ENCODE results near the gene ERCC2.

Gene ERCC2

GRCh38 chr19:45350477-45351058, 19.8 kb downstream of the ERCC2 start:
- no peak for DNase-seq (ENCODE audit: insufficient read length, low spot score)
- TF ChIP-seq POLR2A (IDR thresholded peaks at IDR 0.05; ENCODE audit: low read depth, low read length): no peak
- no peak for TF ChIP-seq PAX5 (IDR thresholded peaks at IDR 0.05; ENCODE audit: insufficient read depth, low read length, severe bottlenecking)
- TF ChIP-seq TAF1 (IDR thresholded peaks at IDR 0.05; ENCODE audit: low read depth, low read length): no peak
- TF ChIP-seq POLR2AphosphoS5 (IDR thresholded peaks at IDR 0.05; ENCODE audit: low read depth, low read length): no peak
- no peak for TF ChIP-seq POU2F2 (IDR thresholded peaks at IDR 0.05; ENCODE audit: low read depth, low read length)
- no peak for TF ChIP-seq SPI1 (IDR thresholded peaks at IDR 0.05; ENCODE audit: low read depth, low read length)
- FAIRE-seq: no peak

GRCh38 chr19:45349430-45349941, 20.9 kb downstream of the ERCC2 start:
- no peak for DNase-seq (ENCODE audit: insufficient read length, low spot score)
- FAIRE-seq: no peak
- TF ChIP-seq PAX5 (IDR thresholded peaks at IDR 0.05; ENCODE audit: insufficient read depth, low read length, severe bottlenecking) (no peak), SPI1 (IDR thresholded peaks at IDR 0.05; ENCODE audit: low read depth, low read length) (no peak), POLR2A (IDR thresholded peaks at IDR 0.05; ENCODE audit: low read depth, low read length) (no peak)

DNA sequence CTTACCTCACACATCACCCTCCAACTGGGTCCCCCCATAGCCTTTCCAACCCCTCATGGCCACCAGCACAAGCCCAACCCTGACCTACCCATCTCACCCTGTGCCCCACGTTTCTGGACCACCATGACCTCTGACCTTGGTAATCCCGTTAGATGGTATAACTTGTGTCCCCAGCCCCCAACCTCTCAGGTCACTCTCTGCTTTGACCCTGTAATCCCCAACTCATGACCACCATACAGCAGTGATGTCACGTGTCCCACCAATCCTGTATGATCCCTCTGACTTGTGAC, 21.3 kb downstream of the ERCC2 start:
- FAIRE-seq (no peak), DNase-seq (ENCODE audit: insufficient read length, low spot score) (no peak)
- TF ChIP-seq POLR2AphosphoS5 (IDR thresholded peaks at IDR 0.05; ENCODE audit: low read depth, low read length) (no peak), POLR2A (IDR thresholded peaks at IDR 0.05; ENCODE audit: low read depth, low read length) (no peak), SPI1 (IDR thresholded peaks at IDR 0.05; ENCODE audit: low read depth, low read length) (no peak), PAX5 (IDR thresholded peaks at IDR 0.05; ENCODE audit: insufficient read depth, low read length, severe bottlenecking) (no peak), TAF1 (IDR thresholded peaks at IDR 0.05; ENCODE audit: low read depth, low read length) (no peak), POU2F2 (IDR thresholded peaks at IDR 0.05; ENCODE audit: low read depth, low read length) (no peak)

GRCh38 chr19:45348367-45349125, 21.8 kb downstream of the ERCC2 start:
- TF ChIP-seq POU2F2 (IDR thresholded peaks at IDR 0.05; ENCODE audit: low read depth, low read length): no peak
- no peak for TF ChIP-seq SPI1 (IDR thresholded peaks at IDR 0.05; ENCODE audit: low read depth, low read length)
- TF ChIP-seq TAF1 (IDR thresholded peaks at IDR 0.05; ENCODE audit: low read depth, low read length): no peak
- no peak for TF ChIP-seq POLR2AphosphoS5 (IDR thresholded peaks at IDR 0.05; ENCODE audit: low read depth, low read length)
- no peak for TF ChIP-seq POLR2A (IDR thresholded peaks at IDR 0.05; ENCODE audit: low read depth, low read length)
- no peak for TF ChIP-seq PAX5 (IDR thresholded peaks at IDR 0.05; ENCODE audit: insufficient read depth, low read length, severe bottlenecking)
- FAIRE-seq: no peak
- DNase-seq (ENCODE audit: insufficient read length, low spot score): no peak

DNA sequence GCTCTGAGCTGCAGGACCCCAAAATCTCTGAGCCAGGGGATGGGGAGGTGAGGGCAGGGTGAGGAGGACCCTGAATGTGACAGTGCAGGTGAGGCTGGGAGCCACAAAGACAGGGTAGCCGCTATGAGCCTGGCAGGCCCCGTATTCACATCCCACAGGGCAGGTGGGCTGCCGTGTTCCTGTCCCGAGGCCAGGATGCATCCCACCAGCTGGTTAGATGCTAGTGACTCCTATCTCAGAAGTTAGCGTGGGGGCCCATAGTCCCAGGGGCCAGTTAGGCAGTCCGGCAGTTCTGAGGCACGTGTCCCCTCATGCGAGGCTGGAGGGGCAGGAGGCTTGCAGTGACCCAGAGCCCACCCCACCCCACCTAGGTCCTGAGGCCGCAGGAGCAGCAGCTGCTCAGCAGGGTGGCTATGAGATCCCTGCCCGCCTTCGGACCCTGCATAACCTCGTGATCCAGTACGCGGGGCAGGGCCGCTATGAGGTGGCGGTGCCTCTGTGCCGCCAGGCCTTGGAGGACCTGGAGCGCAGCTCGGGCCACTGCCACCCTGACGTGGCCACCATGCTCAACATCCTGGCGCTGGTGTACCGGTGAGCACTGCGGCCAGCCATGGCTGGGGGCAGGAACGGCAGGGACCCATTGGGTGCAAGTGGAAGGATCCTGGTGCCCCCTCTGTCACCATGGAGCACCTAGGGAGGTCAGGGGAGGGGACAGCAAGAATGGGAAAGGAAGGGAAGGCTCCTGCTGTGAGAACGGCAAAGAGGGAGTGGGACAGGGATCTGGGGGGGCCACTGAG, 22.6 kb downstream of the ERCC2 start:
- DNase-seq (ENCODE audit: insufficient read length, low spot score) (no peak), FAIRE-seq (no peak)
- no peak for TF ChIP-seq TAF1 (IDR thresholded peaks at IDR 0.05; ENCODE audit: low read depth, low read length)
- no peak for TF ChIP-seq SPI1 (IDR thresholded peaks at IDR 0.05; ENCODE audit: low read depth, low read length)
- no peak for TF ChIP-seq POLR2AphosphoS5 (IDR thresholded peaks at IDR 0.05; ENCODE audit: low read depth, low read length)
- TF ChIP-seq POU2F2 (IDR thresholded peaks at IDR 0.05; ENCODE audit: low read depth, low read length): no peak
- TF ChIP-seq PAX5 (IDR thresholded peaks at IDR 0.05; ENCODE audit: insufficient read depth, low read length, severe bottlenecking): no peak
- no peak for TF ChIP-seq POLR2A (IDR thresholded peaks at IDR 0.05; ENCODE audit: low read depth, low read length)

- TF ChIP-seq POLR2A (IDR thresholded peaks at IDR 0.05; ENCODE audit: low read depth, low read length) (no peak), POLR2AphosphoS5 (IDR thresholded peaks at IDR 0.05; ENCODE audit: low read depth, low read length) (no peak), TAF1 (IDR thresholded peaks at IDR 0.05; ENCODE audit: low read depth, low read length) (no peak), SPI1 (IDR thresholded peaks at IDR 0.05; ENCODE audit: low read depth, low read length) (no peak), POU2F2 (IDR thresholded peaks at IDR 0.05; ENCODE audit: low read depth, low read length) (no peak)
Observed at GRCh38 chr19:45346449-45346848, 23.9 kb downstream of the ERCC2 start.

GRCh38 chr19:45345506-45345860, 24.9 kb downstream of the ERCC2 start:
- TF ChIP-seq SPI1 (IDR thresholded peaks at IDR 0.05; ENCODE audit: low read depth, low read length) (no peak), TAF1 (IDR thresholded peaks at IDR 0.05; ENCODE audit: low read depth, low read length) (no peak), POLR2A (IDR thresholded peaks at IDR 0.05; ENCODE audit: low read depth, low read length) (no peak), PAX5 (IDR thresholded peaks at IDR 0.05; ENCODE audit: insufficient read depth, low read length, severe bottlenecking) (no peak), POU2F2 (IDR thresholded peaks at IDR 0.05; ENCODE audit: low read depth, low read length) (no peak), POLR2AphosphoS5 (IDR thresholded peaks at IDR 0.05; ENCODE audit: low read depth, low read length) (no peak)
- FAIRE-seq (no peak), DNase-seq (ENCODE audit: insufficient read length, low spot score) (no peak)

More at GRCh38 chr19:45346449-45346848, 23.9 kb downstream of the ERCC2 start:
- FAIRE-seq (no peak), DNase-seq (ENCODE audit: insufficient read length, low spot score) (no peak)

DNA sequence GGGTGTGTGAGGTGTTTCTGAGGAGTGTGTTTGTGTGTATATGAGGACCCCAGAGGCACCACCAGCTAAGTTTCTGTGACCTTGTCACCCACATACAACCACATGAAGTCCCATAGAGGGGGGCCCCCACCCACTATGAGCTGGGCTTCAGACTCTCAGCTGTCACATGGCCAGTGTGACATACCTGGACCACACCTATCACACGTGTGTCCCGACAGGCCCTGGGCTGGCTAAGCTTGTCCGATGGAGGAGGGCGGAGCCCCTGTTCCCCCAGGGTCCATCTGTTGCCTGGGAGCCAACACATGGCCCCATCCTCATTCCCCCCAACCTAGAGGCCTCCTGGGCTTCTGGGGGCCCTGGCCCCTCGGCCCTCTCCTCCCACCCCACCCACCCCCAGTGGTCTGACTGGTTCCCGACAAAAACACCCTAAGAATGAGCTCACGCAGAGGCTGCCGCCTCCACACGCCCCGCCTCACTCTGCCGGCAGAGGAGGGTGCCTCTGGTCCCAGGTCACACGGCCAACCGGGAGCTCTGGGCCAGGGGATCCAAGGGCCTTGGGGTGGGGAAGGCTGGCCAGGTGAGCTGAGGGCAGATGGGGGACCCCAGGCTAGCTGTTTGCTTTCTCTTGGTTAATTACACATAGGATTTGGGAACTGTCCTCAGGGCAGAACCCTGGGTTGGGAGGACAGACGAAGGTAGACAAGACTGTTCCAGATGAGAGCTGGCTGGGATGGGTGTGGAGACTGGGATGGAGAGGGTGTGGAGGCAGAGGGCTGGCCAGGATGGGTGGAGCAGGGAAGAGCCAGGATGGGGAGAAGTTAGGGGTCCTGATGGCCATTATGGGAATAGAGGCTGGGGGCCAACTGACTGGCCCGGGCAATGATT, 25.5 kb downstream of the ERCC2 start:
- DNase-seq (ENCODE audit: insufficient read length, low spot score): no peak
- FAIRE-seq: no peak
- no peak for TF ChIP-seq TAF1 (IDR thresholded peaks at IDR 0.05; ENCODE audit: low read depth, low read length)
- no peak for TF ChIP-seq PAX5 (IDR thresholded peaks at IDR 0.05; ENCODE audit: insufficient read depth, low read length, severe bottlenecking)
- no peak for TF ChIP-seq SPI1 (IDR thresholded peaks at IDR 0.05; ENCODE audit: low read depth, low read length)
- TF ChIP-seq POU2F2 (IDR thresholded peaks at IDR 0.05; ENCODE audit: low read depth, low read length): no peak
- TF ChIP-seq POLR2AphosphoS5 (IDR thresholded peaks at IDR 0.05; ENCODE audit: low read depth, low read length): no peak
- no peak for TF ChIP-seq POLR2A (IDR thresholded peaks at IDR 0.05; ENCODE audit: low read depth, low read length)

Measured in GM12891 (cell line).